Astrocyte (in vitro differentiated cells and primary cell): ENCODE data around the gene AP1B1.

Experiments used
- EZH2 ChIP-seq: IDR thresholded peaks from 2 replicates; pipeline ENCODE4 v1.6.1; 2012; ENCODE audit warnings: mild to moderate bottlenecking, low read length, inconsistent platforms; ENCODE audit not compliant: insufficient read depth
- TF ChIP-seq, protein P1 (sequence below): IDR thresholded peaks from 2 replicates; pipeline ENCODE4 v1.5.1; 2011; ENCODE audit warnings: low read depth, mild to moderate bottlenecking, inconsistent platforms, low read length, moderate library complexity; ENCODE audit not compliant: insufficient read depth

DNA sequence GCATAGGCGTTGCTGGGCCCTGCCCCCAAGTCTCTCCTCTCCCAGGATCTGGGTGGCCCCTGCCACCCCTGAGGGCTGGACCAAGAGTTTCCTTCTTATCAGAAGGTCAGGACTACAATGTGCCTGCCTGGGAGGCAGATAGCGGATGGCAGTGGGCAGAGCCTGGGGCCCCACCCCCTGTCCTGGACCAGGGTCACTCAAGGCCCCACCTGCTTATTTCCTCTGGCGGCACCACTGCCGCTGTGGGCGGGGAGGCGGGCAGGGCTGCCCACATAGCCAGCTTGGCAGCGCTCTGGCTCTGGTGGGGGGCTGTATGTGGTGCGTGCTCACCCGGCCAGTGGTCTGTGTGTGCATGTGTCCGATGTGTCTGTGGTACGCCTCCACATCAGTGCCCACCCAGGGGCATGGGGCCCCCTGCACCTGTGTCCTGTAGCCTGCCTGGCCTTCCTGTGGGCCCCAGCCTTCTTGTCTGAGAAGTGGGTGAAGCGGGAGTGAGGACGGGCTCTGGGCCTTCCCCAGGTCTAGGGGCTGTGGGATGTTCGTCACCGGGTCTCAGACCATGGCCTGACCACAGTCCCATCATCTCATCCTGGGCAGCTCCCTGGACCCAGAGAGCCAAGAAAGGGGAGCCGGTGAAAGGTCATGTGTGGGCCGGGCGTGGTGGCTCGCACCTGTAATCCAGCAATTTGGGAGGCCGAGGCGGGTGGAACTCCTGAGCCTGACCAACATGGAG, 78.9 kb downstream of the AP1B1 start:
- TF ChIP-seq, protein P1, sequence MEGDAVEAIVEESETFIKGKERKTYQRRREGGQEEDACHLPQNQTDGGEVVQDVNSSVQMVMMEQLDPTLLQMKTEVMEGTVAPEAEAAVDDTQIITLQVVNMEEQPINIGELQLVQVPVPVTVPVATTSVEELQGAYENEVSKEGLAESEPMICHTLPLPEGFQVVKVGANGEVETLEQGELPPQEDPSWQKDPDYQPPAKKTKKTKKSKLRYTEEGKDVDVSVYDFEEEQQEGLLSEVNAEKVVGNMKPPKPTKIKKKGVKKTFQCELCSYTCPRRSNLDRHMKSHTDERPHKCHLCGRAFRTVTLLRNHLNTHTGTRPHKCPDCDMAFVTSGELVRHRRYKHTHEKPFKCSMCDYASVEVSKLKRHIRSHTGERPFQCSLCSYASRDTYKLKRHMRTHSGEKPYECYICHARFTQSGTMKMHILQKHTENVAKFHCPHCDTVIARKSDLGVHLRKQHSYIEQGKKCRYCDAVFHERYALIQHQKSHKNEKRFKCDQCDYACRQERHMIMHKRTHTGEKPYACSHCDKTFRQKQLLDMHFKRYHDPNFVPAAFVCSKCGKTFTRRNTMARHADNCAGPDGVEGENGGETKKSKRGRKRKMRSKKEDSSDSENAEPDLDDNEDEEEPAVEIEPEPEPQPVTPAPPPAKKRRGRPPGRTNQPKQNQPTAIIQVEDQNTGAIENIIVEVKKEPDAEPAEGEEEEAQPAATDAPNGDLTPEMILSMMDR, result no peak
- TF ChIP-seq EZH2, result no peak
